ENCODE results near the gene SPRR2B. TPM values are rescaled to one million over a fixed set of nuclear protein-coding genes. Genes with fewer than 3 reads are reported as not detected.

SPRR2B gene
- total RNA-seq, 1 donor from 2014 or later, result not detected

DNA sequence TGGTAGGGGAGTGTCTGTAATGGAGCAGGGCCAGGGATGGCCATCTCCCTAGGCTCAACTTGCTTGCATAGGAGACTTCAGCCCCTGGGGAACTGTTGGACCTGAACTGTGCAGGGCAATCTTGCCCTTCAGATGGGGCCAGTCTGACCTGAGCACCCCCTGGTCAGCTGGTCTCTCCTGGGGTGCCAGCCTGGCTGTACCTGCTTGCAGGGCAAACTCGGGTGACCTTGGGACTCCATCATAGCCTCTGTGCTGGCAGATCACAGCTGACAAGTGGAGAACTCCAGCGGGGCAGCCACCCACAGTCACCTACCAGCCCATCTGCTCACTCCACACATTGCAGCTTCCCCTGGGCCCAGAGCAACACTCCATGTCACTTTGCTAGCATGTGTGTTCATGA, 22.2 kb downstream of the SPRR2B start:
- peaks cover 47% of the 10 kb centered on the region for H3K9me3 Mint-ChIP-seq
- no peak overlapping the region for H3K27ac Mint-ChIP-seq
- H3K27me3 Mint-ChIP-seq (ENCODE audit: low read depth), result peaks cover 59% of the 10 kb centered on the region
- no peak overlapping the region for H3K4me3 Mint-ChIP-seq
- DNase-seq (ENCODE audit: low spot score in 2 of 2, unreplicated experiment in 2 of 2), result no peak
- TF ChIP-seq CTCF (IDR thresholded peaks at IDR 0.05; ENCODE audit: unreplicated experiment), result no peak
- H3K36me3 Mint-ChIP-seq, result no peaks in the 10 kb centered on the region
- H3K4me1 Mint-ChIP-seq, result no peaks in the 10 kb centered on the region

- no peak for TF ChIP-seq CTCF (IDR thresholded peaks at IDR 0.05; ENCODE audit: unreplicated experiment)
- Mint-ChIP-seq H3K9me3 (no peaks in the 10 kb centered on the region), H3K4me1 (peaks cover 11% of the 10 kb centered on the region), H3K36me3 (no peaks in the 10 kb centered on the region), H3K27me3 (ENCODE audit: low read depth) (peaks cover 59% of the 10 kb centered on the region), H3K4me3 (no peak within 1 kb of the TSS), H3K27ac (no peak within 1 kb of the TSS)
- DNase-seq (ENCODE audit: low spot score in 2 of 2, unreplicated experiment in 2 of 2), result no peak
Observed at GRCh38 chr1:153040950-153041631, 30.3 kb downstream of the SPRR2B start, which contains the start of gene SPRR2D. SPRR2D (minus strand) TSS chr1:153041120; CDS start chr1:153040346, 774 bp downstream.

DNA sequence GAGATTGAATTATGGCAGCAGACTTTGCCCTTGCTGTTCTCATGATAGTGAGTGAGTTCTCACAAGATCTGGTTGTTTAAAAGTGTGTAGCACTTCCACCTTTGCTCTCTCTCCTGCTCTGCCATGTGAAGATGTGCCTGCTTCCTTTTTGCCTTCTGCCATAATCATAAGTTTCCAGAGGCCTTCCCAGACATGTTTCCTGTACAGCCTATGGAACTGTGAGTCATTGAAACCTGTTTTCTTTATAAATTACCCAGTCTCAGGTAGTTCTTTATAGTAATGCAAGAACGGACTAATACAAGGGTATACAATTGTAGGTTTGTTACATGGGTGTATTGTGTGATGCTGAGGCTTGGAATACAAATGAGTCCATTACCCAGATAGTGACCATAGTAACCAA, 36.2 kb downstream of the SPRR2B start:
- H3K4me3 Mint-ChIP-seq, result no peak overlapping the region
- H3K27ac Mint-ChIP-seq, result no peak overlapping the region
- no peak for TF ChIP-seq CTCF (IDR thresholded peaks at IDR 0.05; ENCODE audit: unreplicated experiment)
- peaks cover 46% of the 10 kb centered on the region for H3K27me3 Mint-ChIP-seq (ENCODE audit: low read depth)
- no peak for DNase-seq (ENCODE audit: low spot score in 2 of 2, unreplicated experiment in 2 of 2)
- no peaks in the 10 kb centered on the region for H3K9me3 Mint-ChIP-seq
- no peaks in the 10 kb centered on the region for H3K36me3 Mint-ChIP-seq
- no peaks in the 10 kb centered on the region for H3K4me1 Mint-ChIP-seq

- Mint-ChIP-seq H3K9me3 (peaks cover 6% of the 10 kb centered on the region), H3K36me3 (no peaks in the 10 kb centered on the region), H3K27ac (no peak overlapping the region), H3K27me3 (ENCODE audit: low read depth) (peaks cover 31% of the 10 kb centered on the region), H3K4me3 (no peak overlapping the region), H3K4me1 (no peaks in the 10 kb centered on the region)
- no peak for DNase-seq (ENCODE audit: low spot score in 2 of 2, unreplicated experiment in 2 of 2)
- TF ChIP-seq CTCF (IDR thresholded peaks at IDR 0.05; ENCODE audit: unreplicated experiment), result no peak
Observed at GRCh38 chr1:153032677-153033308, 38.6 kb downstream of the SPRR2B start.

DNA sequence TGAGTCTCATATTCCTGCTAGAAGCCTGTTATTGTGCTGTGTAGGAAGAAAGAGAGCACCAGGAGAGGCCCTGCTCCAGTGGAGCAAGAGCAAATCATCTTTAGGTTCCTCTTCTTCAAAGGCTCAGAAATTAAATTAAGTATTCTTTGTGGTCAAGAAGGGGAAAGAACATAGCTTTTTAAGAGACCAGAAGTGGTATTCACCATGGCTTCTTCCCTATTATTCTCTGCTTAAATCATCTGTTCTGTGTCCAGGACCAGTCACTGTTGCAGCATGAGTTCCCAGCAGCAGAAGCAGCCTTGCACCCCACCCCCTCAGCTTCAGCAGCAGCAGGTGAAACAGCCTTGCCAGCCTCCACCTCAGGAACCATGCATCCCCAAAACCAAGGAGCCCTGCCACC, 39.3 kb downstream of the SPRR2B start:
- Mint-ChIP-seq H3K4me3 (no peak overlapping the region), H3K36me3 (no peaks in the 10 kb centered on the region), H3K27ac (no peak overlapping the region), H3K9me3 (peaks cover 6% of the 10 kb centered on the region), H3K4me1 (no peaks in the 10 kb centered on the region), H3K27me3 (ENCODE audit: low read depth) (peaks cover 29% of the 10 kb centered on the region)
- TF ChIP-seq CTCF (IDR thresholded peaks at IDR 0.05; ENCODE audit: unreplicated experiment), result no peak
- DNase-seq (ENCODE audit: low spot score in 2 of 2, unreplicated experiment in 2 of 2), result no peak
